ENCODE results near the gene DLX4. TPM values are rescaled to one million over a fixed set of nuclear protein-coding genes. Genes with fewer than 3 reads are reported as not detected.

DLX4 gene, protein sequence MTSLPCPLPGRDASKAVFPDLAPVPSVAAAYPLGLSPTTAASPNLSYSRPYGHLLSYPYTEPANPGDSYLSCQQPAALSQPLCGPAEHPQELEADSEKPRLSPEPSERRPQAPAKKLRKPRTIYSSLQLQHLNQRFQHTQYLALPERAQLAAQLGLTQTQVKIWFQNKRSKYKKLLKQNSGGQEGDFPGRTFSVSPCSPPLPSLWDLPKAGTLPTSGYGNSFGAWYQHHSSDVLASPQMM
- total RNA-seq: 1 to 10 TPM; 1.9 to 3.0 TPM

DNA sequence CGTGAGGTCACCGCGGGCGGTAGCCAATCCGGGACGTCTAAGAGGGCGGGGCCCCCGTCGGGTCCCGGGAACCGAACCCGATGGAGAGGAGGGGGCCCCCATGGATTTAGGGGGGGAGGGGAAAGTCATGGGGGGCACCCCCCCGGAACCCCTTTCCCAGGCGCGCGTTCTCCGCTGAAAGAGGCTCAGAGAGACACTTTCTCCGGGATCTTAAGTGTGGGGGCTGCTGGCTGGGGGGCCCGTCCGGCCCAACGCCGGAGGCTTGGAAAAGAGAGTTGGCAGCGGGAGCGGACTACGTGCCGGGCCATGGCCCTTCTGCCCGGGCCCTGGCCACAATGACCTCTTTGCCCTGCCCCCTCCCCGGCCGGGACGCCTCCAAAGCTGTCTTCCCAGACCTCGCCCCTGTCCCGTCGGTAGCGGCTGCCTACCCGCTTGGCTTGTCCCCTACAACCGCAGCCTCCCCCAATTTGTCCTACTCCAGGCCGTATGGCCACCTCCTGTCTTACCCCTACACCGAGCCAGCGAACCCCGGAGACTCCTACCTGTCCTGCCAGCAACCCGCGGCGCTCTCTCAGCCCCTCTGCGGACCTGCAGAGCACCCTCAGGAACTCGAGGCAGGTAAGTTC is at the start of gene DLX4:
Gene DLX4 (plus strand): TSS at position 57 of the 626 bp plus-strand sequence. CDS start 279 bp downstream, at position 336.
- peak within 1 kb of the TSS; percentile 95 for H3K4me3 Mint-ChIP-seq
- H3K9me3 Mint-ChIP-seq: no peaks in the 10 kb centered on the region
- H3K36me3 Mint-ChIP-seq (ENCODE audit: insufficient read depth in 2 of 2): peaks cover 0 to 2% of the 10 kb centered on the region in 2 donors
- peak within 1 kb of the TSS; percentile 44 for H3K27ac Mint-ChIP-seq
- H3K27me3 Mint-ChIP-seq (ENCODE audit: low read depth): peaks cover 81% of the 10 kb centered on the region
- DNase-seq: peak; percentile 36 to 42
- ATAC-seq (replicated peaks in 1 of 2): peak in 1 of 2 donors; percentile 9
- H3K4me1 Mint-ChIP-seq (ENCODE audit: low read depth): peaks cover 58% of the 10 kb centered on the region

DNA sequence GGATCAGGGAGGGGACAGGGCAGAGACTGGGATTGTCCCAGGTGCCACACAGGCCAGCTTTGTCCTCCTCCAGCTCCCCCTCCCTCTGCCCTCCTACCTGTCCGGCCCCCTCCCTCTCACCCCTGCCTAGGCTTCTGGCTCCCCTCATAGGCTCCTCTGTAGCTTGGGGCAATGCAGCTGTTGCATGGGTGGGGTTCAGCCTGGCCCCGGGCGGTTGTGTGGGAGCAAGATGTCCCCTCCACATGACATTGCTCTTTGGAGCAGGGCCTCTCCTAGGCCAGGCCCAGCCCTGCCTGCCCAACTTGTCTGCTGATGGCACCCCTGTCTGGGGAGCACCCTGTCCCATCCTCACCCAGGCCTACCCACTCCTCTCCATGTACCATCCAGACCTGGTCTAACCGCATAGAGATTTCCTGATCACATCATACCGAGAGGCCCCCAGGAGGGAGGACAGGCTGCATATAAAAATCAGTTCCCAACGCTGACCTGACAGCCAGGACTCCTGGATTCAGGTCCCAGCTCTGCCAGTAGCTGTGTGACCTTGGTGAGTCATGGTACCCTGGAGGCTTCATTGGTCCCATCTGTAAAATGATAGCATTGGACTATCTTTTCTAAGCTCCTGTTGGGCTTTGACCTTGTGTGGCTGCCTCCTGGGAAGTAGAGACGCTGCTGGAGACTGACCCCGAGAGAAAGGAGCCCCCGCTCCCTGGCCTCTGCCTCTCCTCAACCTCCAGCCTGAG is 48.8 kb upstream of the DLX4 start:
- DNase-seq (no peak), ATAC-seq (replicated peaks in 1 of 2) (no peak)
- Mint-ChIP-seq H3K36me3 (ENCODE audit: insufficient read depth in 2 of 2) (no peaks in the 10 kb centered on the region), H3K4me1 (ENCODE audit: low read depth) (no peaks in the 10 kb centered on the region), H3K27me3 (ENCODE audit: low read depth) (peaks cover 27% of the 10 kb centered on the region), H3K27ac (no peak overlapping the region), H3K4me3 (no peak overlapping the region), H3K9me3 (no peaks in the 10 kb centered on the region)

DNA sequence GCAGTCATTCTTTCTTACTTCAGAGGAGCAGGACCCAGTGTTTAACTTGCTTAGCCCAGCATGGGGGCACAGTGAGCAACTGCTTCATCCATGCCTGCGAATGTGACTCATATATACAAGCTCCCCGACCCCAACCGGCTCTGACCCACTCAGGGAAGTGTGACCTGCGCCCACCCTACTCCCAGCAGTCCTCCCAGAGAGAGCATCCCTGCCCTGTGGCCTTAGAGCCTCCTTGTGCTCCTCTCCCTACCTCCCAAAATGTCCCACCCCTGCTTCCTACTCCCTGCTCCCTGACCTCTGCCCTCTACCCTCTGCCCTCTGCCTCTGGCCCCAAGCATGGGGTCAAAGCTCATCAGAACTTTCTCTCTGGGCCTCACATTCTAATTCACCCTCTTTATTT is 46.9 kb upstream of the DLX4 start:
- H3K27ac Mint-ChIP-seq: no peak overlapping the region
- peaks cover 8% of the 10 kb centered on the region for H3K27me3 Mint-ChIP-seq (ENCODE audit: low read depth)
- no peaks in the 10 kb centered on the region for H3K4me1 Mint-ChIP-seq (ENCODE audit: low read depth)
- DNase-seq (no peak), ATAC-seq (replicated peaks in 1 of 2) (no peak)
- no peaks in the 10 kb centered on the region for H3K9me3 Mint-ChIP-seq
- H3K36me3 Mint-ChIP-seq (ENCODE audit: insufficient read depth in 2 of 2): no peaks in the 10 kb centered on the region
- no peak overlapping the region for H3K4me3 Mint-ChIP-seq

DNA sequence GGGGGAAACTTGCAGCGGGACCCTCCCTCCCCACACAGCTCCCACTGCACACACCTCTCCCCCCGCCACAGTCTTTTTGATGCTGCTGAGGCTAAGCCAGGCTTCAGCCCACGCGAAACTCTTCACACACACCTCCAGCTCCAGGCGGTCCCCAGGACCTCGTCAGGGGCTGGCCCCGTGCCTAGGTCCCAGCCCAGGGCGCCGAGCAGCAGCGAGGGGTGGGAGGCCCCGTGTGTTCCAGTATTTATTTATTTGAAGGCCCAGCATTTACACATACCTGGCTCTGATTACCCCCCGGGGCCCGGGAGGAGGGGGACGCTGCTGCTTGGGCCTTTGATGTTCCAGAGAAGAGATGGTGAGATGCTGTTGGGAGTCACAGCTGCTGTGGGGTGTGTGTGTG is 44.9 kb upstream of the DLX4 start:
- Mint-ChIP-seq H3K4me1 (ENCODE audit: low read depth) (no peaks in the 10 kb centered on the region), H3K9me3 (no peaks in the 10 kb centered on the region), H3K4me3 (no peak overlapping the region), H3K36me3 (ENCODE audit: insufficient read depth in 2 of 2) (no peaks in the 10 kb centered on the region), H3K27me3 (ENCODE audit: low read depth) (peaks cover 12% of the 10 kb centered on the region), H3K27ac (no peak overlapping the region)
- ATAC-seq (replicated peaks in 1 of 2): no peak
- no peak for DNase-seq

DNA sequence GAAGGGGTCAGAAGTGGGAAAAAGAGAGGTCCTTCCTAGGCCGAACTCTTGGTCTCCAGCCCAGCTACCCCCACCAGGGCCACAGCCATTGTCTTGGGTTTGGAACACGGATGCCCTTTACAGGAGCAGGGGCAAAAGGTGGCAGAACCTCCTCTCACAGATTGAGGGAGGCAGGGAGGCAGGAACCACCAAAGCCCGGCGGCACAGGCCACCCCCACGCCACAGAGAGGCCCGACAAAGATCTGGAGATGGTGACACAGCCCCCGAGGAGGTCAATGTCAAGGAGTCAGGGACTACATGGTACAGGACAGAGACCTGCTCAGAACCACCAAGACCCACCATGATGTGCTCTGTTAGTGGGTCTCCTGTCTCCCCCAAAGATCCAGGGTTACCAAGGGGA is 44.4 kb upstream of the DLX4 start:
- Mint-ChIP-seq H3K27me3 (ENCODE audit: low read depth) (peaks cover 12% of the 10 kb centered on the region), H3K4me1 (ENCODE audit: low read depth) (no peaks in the 10 kb centered on the region), H3K9me3 (no peaks in the 10 kb centered on the region), H3K4me3 (no peak overlapping the region), H3K27ac (no peak overlapping the region), H3K36me3 (ENCODE audit: insufficient read depth in 2 of 2) (no peaks in the 10 kb centered on the region)
- DNase-seq (no peak), ATAC-seq (replicated peaks in 1 of 2) (no peak)

DNA sequence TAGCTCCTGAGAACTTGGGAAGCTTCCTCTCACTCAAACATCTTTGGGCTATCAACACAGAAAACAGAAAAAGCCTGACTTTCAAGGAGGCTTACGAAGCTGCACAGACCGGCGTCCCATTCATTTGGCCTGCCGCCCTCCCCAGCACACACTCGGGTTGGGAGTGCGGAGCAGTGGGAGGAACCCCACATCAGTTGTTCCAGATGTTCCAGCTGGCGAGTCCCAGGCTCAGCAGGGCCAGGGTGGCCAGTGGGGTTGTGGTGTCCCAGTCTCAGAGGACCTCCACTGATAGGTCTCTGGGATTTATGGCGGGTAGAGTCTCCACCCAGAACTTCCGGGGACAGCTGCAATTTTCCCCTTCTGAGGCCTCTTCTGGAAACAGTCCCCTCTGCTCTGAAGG is 43.1 kb upstream of the DLX4 start:
- H3K36me3 Mint-ChIP-seq (ENCODE audit: insufficient read depth in 2 of 2): no peaks in the 10 kb centered on the region
- H3K9me3 Mint-ChIP-seq: no peaks in the 10 kb centered on the region

DNA sequence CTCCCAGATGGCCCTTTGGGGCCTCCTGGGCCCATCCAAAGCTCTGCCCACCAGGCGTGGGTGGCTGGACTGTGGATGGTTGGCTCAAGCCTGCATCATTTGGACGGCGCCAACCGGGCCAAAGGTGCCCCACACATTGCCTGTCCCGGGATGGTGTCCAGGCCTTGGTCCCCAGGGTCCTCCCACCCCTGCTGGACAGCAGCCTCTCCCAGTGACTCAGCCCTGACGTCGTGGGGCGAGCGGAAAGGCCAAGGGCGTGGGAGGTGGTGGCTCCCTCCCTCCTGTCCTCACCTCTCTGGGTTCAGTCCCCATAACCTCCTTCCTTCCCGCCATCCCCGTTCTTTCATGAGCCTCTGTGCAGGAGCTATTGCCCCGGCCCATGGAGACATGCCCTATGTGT is 42.1 kb upstream of the DLX4 start:
- Mint-ChIP-seq H3K4me1 (ENCODE audit: low read depth) (no peaks in the 10 kb centered on the region), H3K4me3 (no peak overlapping the region), H3K36me3 (ENCODE audit: insufficient read depth in 2 of 2) (no peaks in the 10 kb centered on the region), H3K27ac (no peak overlapping the region), H3K27me3 (ENCODE audit: low read depth) (peaks cover 28% of the 10 kb centered on the region), H3K9me3 (no peaks in the 10 kb centered on the region)
- ATAC-seq (replicated peaks in 1 of 2) (no peak), DNase-seq (no peak)

More for the DNA sequence above, 43.1 kb upstream of the DLX4 start:
- DNase-seq (no peak), ATAC-seq (replicated peaks in 1 of 2) (no peak)
- H3K27ac Mint-ChIP-seq: no peak overlapping the region
- peaks cover 20% of the 10 kb centered on the region for H3K27me3 Mint-ChIP-seq (ENCODE audit: low read depth)
- no peaks in the 10 kb centered on the region for H3K4me1 Mint-ChIP-seq (ENCODE audit: low read depth)
- no peak overlapping the region for H3K4me3 Mint-ChIP-seq

DNA sequence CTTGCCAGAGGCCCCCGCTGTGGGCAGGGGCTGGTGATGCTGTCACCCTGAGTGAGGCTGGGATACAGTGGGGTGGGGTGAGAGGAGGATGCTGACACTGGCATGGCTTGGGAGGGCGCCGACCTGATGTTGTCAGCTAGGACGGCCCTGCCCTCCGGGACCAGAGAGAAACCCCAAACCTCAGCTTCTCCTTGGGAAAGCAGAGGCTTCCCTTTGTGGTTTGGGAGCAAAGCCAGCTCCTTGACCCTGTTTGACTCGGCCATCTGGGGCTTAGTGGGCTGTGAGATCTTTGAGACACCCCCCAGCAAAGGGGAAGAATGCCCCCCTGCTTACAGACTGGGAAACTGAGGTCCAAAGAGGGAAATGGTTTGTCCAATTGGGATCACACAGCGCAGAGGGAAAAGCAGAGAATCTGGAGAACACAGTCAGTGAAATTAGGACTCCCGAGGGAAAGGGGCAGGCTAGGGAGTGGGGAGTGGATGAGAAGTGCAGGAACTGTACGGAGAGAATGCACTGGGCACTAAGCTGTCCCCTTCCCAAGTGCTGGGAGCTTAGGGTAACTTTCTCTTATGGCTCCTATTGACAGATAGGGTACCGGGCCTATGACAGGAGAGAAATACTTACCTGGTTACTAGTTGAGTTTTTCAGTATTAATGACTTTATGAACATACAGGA is 40.7 kb upstream of the DLX4 start:
- Mint-ChIP-seq H3K27me3 (ENCODE audit: low read depth) (peaks cover 29% of the 10 kb centered on the region), H3K4me1 (ENCODE audit: low read depth) (no peaks in the 10 kb centered on the region), H3K27ac (no peak overlapping the region), H3K4me3 (no peak overlapping the region), H3K9me3 (no peaks in the 10 kb centered on the region), H3K36me3 (ENCODE audit: insufficient read depth in 2 of 2) (no peaks in the 10 kb centered on the region)
- ATAC-seq (replicated peaks in 1 of 2): no peak
- DNase-seq: no peak

DNA sequence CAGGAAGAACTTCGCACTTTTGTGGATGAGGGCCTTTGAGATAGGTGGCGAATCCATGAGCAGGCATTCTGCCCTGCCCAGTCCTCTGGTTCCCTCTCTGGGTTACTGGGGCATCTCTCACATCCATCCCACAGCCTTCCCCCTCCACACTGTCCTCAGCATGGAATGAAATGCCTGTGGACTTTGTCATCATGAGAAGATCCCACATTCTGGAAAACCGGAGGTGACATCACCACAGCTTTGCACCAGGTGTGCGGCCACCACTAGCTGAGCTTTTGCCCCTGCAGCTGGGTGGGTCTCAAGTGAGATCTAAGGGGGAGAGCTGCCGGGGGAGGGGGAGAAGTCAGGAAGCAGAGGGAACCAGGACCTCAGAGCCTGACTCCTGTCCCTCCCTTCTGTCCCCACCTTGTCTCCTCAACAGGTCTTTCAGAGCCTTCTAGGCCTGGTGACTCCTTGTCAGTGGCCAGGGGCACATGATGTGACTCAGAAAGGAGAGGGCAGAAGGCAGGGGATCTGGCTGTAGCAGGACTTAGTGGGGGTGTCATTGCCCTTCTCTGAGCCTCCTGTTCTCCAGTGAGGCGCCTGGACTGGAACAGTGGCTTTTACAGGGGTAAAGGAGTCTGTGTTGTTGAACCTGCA is 40.0 kb upstream of the DLX4 start:
- DNase-seq (no peak), ATAC-seq (replicated peaks in 1 of 2) (no peak)
- H3K4me1 Mint-ChIP-seq (ENCODE audit: low read depth): no peaks in the 10 kb centered on the region
- H3K36me3 Mint-ChIP-seq (ENCODE audit: insufficient read depth in 2 of 2): no peaks in the 10 kb centered on the region
- peaks cover 31% of the 10 kb centered on the region for H3K27me3 Mint-ChIP-seq (ENCODE audit: low read depth)
- H3K27ac Mint-ChIP-seq: no peak overlapping the region
- H3K9me3 Mint-ChIP-seq: no peaks in the 10 kb centered on the region
- no peak overlapping the region for H3K4me3 Mint-ChIP-seq

DNA sequence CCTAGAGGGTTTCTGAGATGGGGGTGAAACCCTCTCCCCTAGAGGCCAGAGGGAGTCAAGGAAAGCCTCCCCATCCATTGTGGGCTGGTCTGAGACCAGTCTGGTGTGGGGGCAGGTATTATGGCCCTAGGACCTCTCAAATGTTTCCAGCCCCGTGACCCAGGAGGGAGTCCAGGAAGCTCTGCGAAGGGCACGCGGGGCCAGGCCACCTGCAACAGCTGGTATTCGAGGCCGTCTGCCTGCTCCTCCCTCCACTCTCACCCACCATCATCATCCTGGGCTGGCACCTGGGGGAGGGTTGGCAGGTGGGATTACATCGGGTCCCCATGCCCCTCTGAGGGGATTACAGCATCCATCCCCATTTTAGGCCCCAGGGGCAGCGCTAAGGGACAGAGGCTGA is 38.1 kb upstream of the DLX4 start:
- no peaks in the 10 kb centered on the region for H3K36me3 Mint-ChIP-seq (ENCODE audit: insufficient read depth in 2 of 2)
- DNase-seq (no peak), ATAC-seq (replicated peaks in 1 of 2) (no peak)
- no peak overlapping the region for H3K4me3 Mint-ChIP-seq
- peaks cover 43% of the 10 kb centered on the region for H3K27me3 Mint-ChIP-seq (ENCODE audit: low read depth)
- H3K4me1 Mint-ChIP-seq (ENCODE audit: low read depth): no peaks in the 10 kb centered on the region
- H3K27ac Mint-ChIP-seq: no peak overlapping the region
- H3K9me3 Mint-ChIP-seq: no peaks in the 10 kb centered on the region

DNA sequence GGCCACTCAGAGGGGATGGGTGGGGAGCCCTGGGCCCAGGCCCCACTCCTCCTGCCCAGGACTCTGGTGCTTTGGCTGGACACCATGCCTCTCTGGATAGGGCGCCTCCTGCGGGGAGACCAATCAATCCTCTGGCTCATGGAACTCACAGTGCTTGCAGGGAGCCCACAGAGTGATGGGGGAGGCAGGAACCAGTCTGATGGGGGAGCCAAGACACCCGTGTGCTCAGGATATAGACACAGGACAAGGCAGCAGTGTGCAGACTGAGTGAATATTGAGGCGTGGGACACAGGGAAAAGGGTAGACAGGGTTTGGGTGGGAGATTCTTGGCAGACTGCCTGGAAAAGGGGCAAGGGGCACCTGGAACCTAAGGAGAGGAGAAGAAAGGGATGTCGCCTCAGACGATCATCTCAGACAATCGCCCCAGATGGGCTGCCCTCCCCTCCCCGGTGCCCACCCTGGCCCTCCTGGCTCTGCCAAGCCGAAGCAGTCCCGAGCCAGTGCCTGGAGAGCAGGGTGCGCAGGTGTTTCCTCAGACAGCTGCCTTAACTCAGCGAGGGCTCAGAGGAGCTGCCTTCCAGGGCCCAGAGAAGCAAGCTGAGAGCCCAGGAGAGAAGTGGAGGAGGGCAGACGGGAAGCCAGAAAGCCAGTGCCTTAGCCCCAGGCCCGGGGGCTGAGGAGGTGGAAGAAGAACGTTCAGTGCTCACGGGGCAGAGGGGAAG is 37.4 kb upstream of the DLX4 start:
- no peaks in the 10 kb centered on the region for H3K4me1 Mint-ChIP-seq (ENCODE audit: low read depth)
- H3K36me3 Mint-ChIP-seq (ENCODE audit: insufficient read depth in 2 of 2): no peaks in the 10 kb centered on the region
- no peak overlapping the region for H3K27ac Mint-ChIP-seq
- no peak for DNase-seq
- H3K27me3 Mint-ChIP-seq (ENCODE audit: low read depth): peaks cover 50% of the 10 kb centered on the region
- no peaks in the 10 kb centered on the region for H3K9me3 Mint-ChIP-seq
- no peak overlapping the region for H3K4me3 Mint-ChIP-seq
- no peak for ATAC-seq (replicated peaks in 1 of 2)

DNA sequence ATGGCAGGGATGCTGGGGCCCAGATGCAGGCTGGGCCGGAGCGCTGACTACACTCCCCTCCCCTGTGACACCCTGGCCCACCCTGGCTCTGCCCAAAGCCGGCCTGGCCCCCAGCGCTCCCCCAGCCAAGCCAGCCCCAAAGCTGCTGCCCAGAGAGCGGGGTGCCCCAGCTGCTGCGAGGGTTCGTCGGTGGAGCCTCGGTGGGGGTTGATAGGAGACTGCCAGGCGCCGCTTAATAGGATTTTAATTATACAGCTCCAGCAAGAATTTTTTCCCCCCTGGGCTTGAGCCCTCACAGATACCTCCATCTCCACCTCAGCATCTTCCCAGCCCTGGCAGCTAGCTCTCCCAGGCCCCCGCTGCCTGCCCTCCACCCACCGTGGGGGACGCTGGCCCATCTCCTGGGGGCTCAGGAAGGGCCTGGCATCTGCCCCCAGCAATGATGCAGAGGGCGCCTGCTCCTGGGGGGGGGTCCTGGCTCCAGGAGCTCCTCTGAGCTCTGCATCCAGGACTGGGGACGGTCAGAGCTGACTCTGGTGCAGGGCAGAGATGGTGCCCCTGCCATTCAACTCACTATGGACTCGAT is 36.8 kb upstream of the DLX4 start:
- ATAC-seq (replicated peaks in 1 of 2) (no peak), DNase-seq (no peak)
- H3K27me3 Mint-ChIP-seq (ENCODE audit: low read depth): peaks cover 52% of the 10 kb centered on the region
- H3K4me3 Mint-ChIP-seq: no peak overlapping the region
- no peak overlapping the region for H3K27ac Mint-ChIP-seq
- H3K9me3 Mint-ChIP-seq: no peaks in the 10 kb centered on the region
- H3K4me1 Mint-ChIP-seq (ENCODE audit: low read depth): no peaks in the 10 kb centered on the region
- H3K36me3 Mint-ChIP-seq (ENCODE audit: insufficient read depth in 2 of 2): no peaks in the 10 kb centered on the region

Data from activated T-cell treated with anti-CD3 and anti-CD28 coated beads, Interleukin-2, amount 50 U/mL, for 72 hours (primary cell).